ENCODE measurements around the gene PSMB10. TPM values are rescaled to one million over a fixed set of nuclear protein-coding genes. Genes with fewer than 3 reads are reported as not detected.

The PSMB10 gene
- total RNA-seq, 1 donor from 2014 or later = 35.8 TPM

- H3K9me3 Mint-ChIP-seq (ENCODE audit: unreplicated experiment) = no peaks in the 10 kb centered on the region
- no peak for FAIRE-seq
- DNase-seq (ENCODE audit: low read depth) = no peak
These were observed 1.6 kb downstream of the PSMB10 start for GRCh38 chr16:67935101-67935401.

GRCh38 chr16:67934306-67935100, 2.1 kb downstream of the PSMB10 start:
- no peak for DNase-seq (ENCODE audit: low read depth)
- H3K27ac ChIP-seq (ENCODE audit: low read depth, low read length) = no peak overlapping the region
- Mint-ChIP-seq H3K27ac (ENCODE audit: unreplicated experiment) (peak overlapping the region; percentile 99), H3K36me3 (ENCODE audit: low read depth, unreplicated experiment) (peaks cover 18% of the 10 kb centered on the region), H3K9me3 (ENCODE audit: unreplicated experiment) (no peaks in the 10 kb centered on the region), H3K4me1 (ENCODE audit: low read depth, unreplicated experiment) (peaks cover 15% of the 10 kb centered on the region), H3K27me3 (ENCODE audit: low read depth, unreplicated experiment) (no peaks in the 10 kb centered on the region), H3K4me3 (ENCODE audit: unreplicated experiment) (peak overlapping the region; percentile 99)
- H3K9ac ChIP-seq (ENCODE audit: low read length) = peak overlapping the region; percentile 93
- H3K9me3 ChIP-seq (ENCODE audit: insufficient read depth, low read depth, low read length) = no peaks in the 10 kb centered on the region
- H3K4me1 ChIP-seq (ENCODE audit: insufficient read depth, low read length) = peaks cover 22% of the 10 kb centered on the region
- no peaks in the 10 kb centered on the region for H3K27me3 ChIP-seq (ENCODE audit: insufficient read depth, low read length)
- peaks cover 6% of the 10 kb centered on the region for H4K20me1 ChIP-seq (ENCODE audit: insufficient read depth, low read length)
- peaks cover 7% of the 10 kb centered on the region for H3K79me2 ChIP-seq (ENCODE audit: insufficient read depth, low read length)
- FAIRE-seq = no peak
- H3K4me3 ChIP-seq (ENCODE audit: insufficient read depth, low read depth, low read length) = peak overlapping the region; percentile 87
- H3K4me2 ChIP-seq (ENCODE audit: low read length) = peak overlapping the region; percentile 94
- TF ChIP-seq EZH2 (IDR thresholded peaks at IDR 0.05; ENCODE audit: insufficient read depth, low read length) (no peak), CTCF (IDR thresholded peaks at IDR 0.05; ENCODE audit: insufficient read depth, low read depth, low read length) (no peak)
- no peak overlapping the region for H2AFZ ChIP-seq (ENCODE audit: low read depth, low read length)
- H3K36me3 ChIP-seq (ENCODE audit: insufficient read depth, low read length) = peaks cover 2% of the 10 kb centered on the region

More at GRCh38 chr16:67935101-67935401, 1.6 kb downstream of the PSMB10 start:
- H3K27ac ChIP-seq (ENCODE audit: low read depth, low read length) = peak overlapping the region; percentile 14
- Mint-ChIP-seq H3K27ac (ENCODE audit: unreplicated experiment) (peak overlapping the region; percentile 99), H3K27me3 (ENCODE audit: low read depth, unreplicated experiment) (no peaks in the 10 kb centered on the region), H3K4me3 (ENCODE audit: unreplicated experiment) (peak overlapping the region; percentile 99), H3K4me1 (ENCODE audit: low read depth, unreplicated experiment) (peaks cover 15% of the 10 kb centered on the region), H3K36me3 (ENCODE audit: low read depth, unreplicated experiment) (peaks cover 13% of the 10 kb centered on the region)
- H3K4me2 ChIP-seq (ENCODE audit: low read length) = peak overlapping the region; percentile 94
- H3K36me3 ChIP-seq (ENCODE audit: insufficient read depth, low read length) = peaks cover 5% of the 10 kb centered on the region
- TF ChIP-seq CTCF (IDR thresholded peaks at IDR 0.05; ENCODE audit: insufficient read depth, low read depth, low read length) (no peak), EZH2 (IDR thresholded peaks at IDR 0.05; ENCODE audit: insufficient read depth, low read length) (no peak)
- H3K4me1 ChIP-seq (ENCODE audit: insufficient read depth, low read length) = peaks cover 22% of the 10 kb centered on the region
- H3K9me3 ChIP-seq (ENCODE audit: insufficient read depth, low read depth, low read length) = no peaks in the 10 kb centered on the region
- peaks cover 12% of the 10 kb centered on the region for H4K20me1 ChIP-seq (ENCODE audit: insufficient read depth, low read length)
- H3K4me3 ChIP-seq (ENCODE audit: insufficient read depth, low read depth, low read length) = peak overlapping the region; percentile 87
- peak overlapping the region; percentile 93 for H3K9ac ChIP-seq (ENCODE audit: low read length)
- H3K27me3 ChIP-seq (ENCODE audit: insufficient read depth, low read length) = no peaks in the 10 kb centered on the region
- H3K79me2 ChIP-seq (ENCODE audit: insufficient read depth, low read length) = peaks cover 12% of the 10 kb centered on the region
- H2AFZ ChIP-seq (ENCODE audit: low read depth, low read length) = peak overlapping the region; percentile 64

GRCh38 chr16:67933805-67934204, 2.8 kb downstream of the PSMB10 start:
- Histone ChIP-seq H2AFZ (ENCODE audit: low read depth, low read length) (no peak overlapping the region), H3K4me2 (ENCODE audit: low read length) (no peak overlapping the region), H3K4me1 (ENCODE audit: insufficient read depth, low read length) (peaks cover 22% of the 10 kb centered on the region), H3K4me3 (ENCODE audit: insufficient read depth, low read depth, low read length) (no peak overlapping the region), H3K27ac (ENCODE audit: low read depth, low read length) (no peak overlapping the region), H4K20me1 (ENCODE audit: insufficient read depth, low read length) (peaks cover 10% of the 10 kb centered on the region), H3K79me2 (ENCODE audit: insufficient read depth, low read length) (peaks cover 6% of the 10 kb centered on the region), H3K9me3 (ENCODE audit: insufficient read depth, low read depth, low read length) (no peaks in the 10 kb centered on the region), H3K27me3 (ENCODE audit: insufficient read depth, low read length) (no peaks in the 10 kb centered on the region), H3K36me3 (ENCODE audit: insufficient read depth, low read length) (peaks cover 3% of the 10 kb centered on the region), H3K9ac (ENCODE audit: low read length) (no peak overlapping the region)
- no peaks in the 10 kb centered on the region for H3K9me3 Mint-ChIP-seq (ENCODE audit: unreplicated experiment)
- no peak for FAIRE-seq
- peaks cover 19% of the 10 kb centered on the region for H3K36me3 Mint-ChIP-seq (ENCODE audit: low read depth, unreplicated experiment)
- H3K27me3 Mint-ChIP-seq (ENCODE audit: low read depth, unreplicated experiment) = no peaks in the 10 kb centered on the region
- DNase-seq (ENCODE audit: low read depth) = no peak
- TF ChIP-seq CTCF (IDR thresholded peaks at IDR 0.05; ENCODE audit: insufficient read depth, low read depth, low read length) = no peak
- TF ChIP-seq EZH2 (IDR thresholded peaks at IDR 0.05; ENCODE audit: insufficient read depth, low read length) = no peak
- peaks cover 15% of the 10 kb centered on the region for H3K4me1 Mint-ChIP-seq (ENCODE audit: low read depth, unreplicated experiment)
- H3K27ac Mint-ChIP-seq (ENCODE audit: unreplicated experiment) = no peak overlapping the region
- H3K4me3 Mint-ChIP-seq (ENCODE audit: unreplicated experiment) = peak overlapping the region; percentile 16
